Activated naive CD4-positive, alpha-beta T cell treated with anti-CD3 and anti-CD28 coated beads, Interleukin-2, amount 10 ng/mL, durations not matched to agents 7 days and 5 days (primary cell): ENCODE data around the gene GREB1L.

Source experiments
- CTCF ChIA-PET: fragments of 350-600 bp; sonication (Branson Sonifier 250); formaldehyde crosslinking; loops from one replicate; lab custom pipeline; 2021; ENCODE audit warnings: antibody characterized with exemption; lab: Charles Lee
- DNase-seq: peaks from one replicate; pipeline ENCODE4 v3.0.0-alpha.2; 2020
- H3K27ac Mint-ChIP-seq: one replicate; pipeline ENCODE4 v1.8.0; 2021; ENCODE audit warnings: mild to moderate bottlenecking, moderate library complexity, mixed read lengths
- H3K27me3 Mint-ChIP-seq: one replicate; pipeline ENCODE4 v1.8.0; 2021; ENCODE audit warnings: mild to moderate bottlenecking, mixed read lengths
- H3K36me3 Mint-ChIP-seq: one replicate; pipeline ENCODE4 v1.8.0; 2021; ENCODE audit warnings: mixed read lengths
- H3K4me1 Mint-ChIP-seq: one replicate; pipeline ENCODE4 v1.8.0; 2021; ENCODE audit warnings: mixed read lengths
- H3K4me3 Mint-ChIP-seq: one replicate; pipeline ENCODE4 v1.8.0; 2021; ENCODE audit warnings: mild to moderate bottlenecking, moderate library complexity, mixed read lengths
- H3K9me3 Mint-ChIP-seq: one replicate; pipeline ENCODE4 v1.8.0; 2021; ENCODE audit warnings: mixed read lengths

The GREB1L gene

DNA sequence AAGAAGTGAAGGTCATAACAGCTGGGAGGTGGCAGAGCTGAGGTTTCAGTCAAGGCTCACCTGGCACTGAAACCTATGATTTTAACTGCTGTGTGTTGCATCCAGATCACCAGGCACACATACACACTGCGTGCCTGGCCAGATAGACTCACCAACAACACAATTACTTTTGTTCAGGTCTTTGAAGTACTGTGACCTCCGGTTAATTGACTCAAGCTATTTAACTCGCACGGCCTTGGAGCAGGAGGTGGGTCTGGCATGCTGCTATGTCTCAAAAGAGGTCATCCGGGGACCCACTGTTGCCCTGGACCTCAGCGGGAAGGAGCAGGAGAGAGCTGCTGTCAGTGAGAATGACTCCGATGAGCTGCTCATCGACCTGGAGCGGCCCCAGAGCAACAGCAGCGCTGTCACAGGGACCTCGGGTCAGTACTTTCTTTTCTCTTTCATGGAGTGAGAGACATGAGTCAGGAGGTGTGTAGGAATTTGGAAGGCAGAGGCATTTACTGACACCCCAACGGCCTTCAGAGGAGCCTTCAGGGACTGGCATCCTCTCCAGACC lies 254.3 kb downstream of the GREB1L start:
- Mint-ChIP-seq H3K4me3 (no peak overlapping the region), H3K27ac (no peak overlapping the region), H3K9me3 (no peaks in the 10 kb centered on the region), H3K27me3 (peaks cover 3% of the 10 kb centered on the region), H3K36me3 (no peaks in the 10 kb centered on the region), H3K4me1 (no peaks in the 10 kb centered on the region)
- CTCF ChIA-PET = no interaction called here
- DNase-seq = no peak

GRCh38 chr18:21499997-21500396 lies 258.0 kb downstream of the GREB1L start:
- Mint-ChIP-seq H3K36me3 (no peaks in the 10 kb centered on the region), H3K4me1 (no peaks in the 10 kb centered on the region), H3K4me3 (no peak overlapping the region), H3K27me3 (peaks cover 3% of the 10 kb centered on the region), H3K27ac (no peak overlapping the region), H3K9me3 (no peaks in the 10 kb centered on the region)
- DNase-seq = no peak
- CTCF ChIA-PET = no interaction called here

- no peak for DNase-seq
- H3K9me3 Mint-ChIP-seq = no peaks in the 10 kb centered on the region
- H3K4me1 Mint-ChIP-seq = no peaks in the 10 kb centered on the region
- CTCF ChIA-PET = interaction anchor here (0.8 kb wide), 1 partner anchor 13 kb away, joined by 3 read pairs; no protein-coding TSS in a partner anchor
- no peaks in the 10 kb centered on the region for H3K27me3 Mint-ChIP-seq
- H3K27ac Mint-ChIP-seq = no peak overlapping the region
- H3K36me3 Mint-ChIP-seq = no peaks in the 10 kb centered on the region
- H3K4me3 Mint-ChIP-seq = no peak overlapping the region
These were observed 260.6 kb downstream of the GREB1L start for GRCh38 chr18:21502661-21503060.

DNA sequence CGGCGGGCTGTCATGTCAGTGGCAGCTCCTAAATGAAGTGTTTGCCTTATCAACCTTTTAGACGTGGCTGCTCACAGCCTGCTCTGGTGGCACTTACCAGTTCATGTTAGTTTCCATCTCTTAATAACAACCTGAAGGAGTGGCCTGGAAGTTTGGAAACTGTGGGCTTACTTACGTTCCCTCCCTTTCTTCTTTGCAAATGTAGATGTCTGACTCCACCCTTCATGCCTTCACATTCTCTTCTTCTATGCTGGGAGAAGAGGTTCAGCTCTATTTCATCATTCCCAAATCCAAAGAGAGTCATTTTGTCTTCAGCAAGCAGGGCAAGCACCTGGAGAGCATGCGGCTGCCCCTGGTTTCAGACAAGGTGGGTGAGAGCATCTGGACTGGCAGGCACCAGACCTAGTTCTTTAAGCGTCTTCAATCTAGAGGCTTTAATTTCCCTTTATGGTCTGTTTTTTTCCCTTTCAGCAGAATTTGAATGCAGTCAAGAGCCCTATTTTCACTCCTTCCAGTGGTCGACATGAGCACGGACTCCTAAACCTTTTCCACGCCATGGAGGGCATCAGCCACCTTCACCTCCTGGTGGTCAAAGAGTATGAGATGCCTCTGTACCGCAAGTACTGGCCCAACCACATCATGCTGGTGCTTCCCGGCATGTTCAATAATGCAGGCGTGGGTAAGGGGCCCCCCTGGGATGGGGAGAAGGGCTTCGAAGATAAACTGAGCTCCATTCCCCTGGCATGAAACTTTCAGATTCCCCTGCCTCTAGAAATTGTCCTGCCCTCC lies 266.1 kb downstream of the GREB1L start:
- CTCF ChIA-PET = interaction anchor here (1.3 kb wide), 1 partner anchor 9 kb away, joined by 3 read pairs; no protein-coding TSS in a partner anchor

GRCh38 chr18:21509062-21509461 lies 267.0 kb downstream of the GREB1L start:
- peaks cover 6% of the 10 kb centered on the region for H3K36me3 Mint-ChIP-seq
- no peaks in the 10 kb centered on the region for H3K27me3 Mint-ChIP-seq
- H3K4me1 Mint-ChIP-seq = no peaks in the 10 kb centered on the region
- no peaks in the 10 kb centered on the region for H3K9me3 Mint-ChIP-seq
- no peak overlapping the region for H3K27ac Mint-ChIP-seq
- no peak for DNase-seq
- H3K4me3 Mint-ChIP-seq = no peak overlapping the region
- CTCF ChIA-PET = interaction anchor here (1.3 kb wide), 1 partner anchor 8 kb away, joined by 3 read pairs; no protein-coding TSS in a partner anchor

More for the DNA sequence above, 266.1 kb downstream of the GREB1L start:
- Mint-ChIP-seq H3K27ac (no peak overlapping the region), H3K27me3 (no peaks in the 10 kb centered on the region), H3K9me3 (no peaks in the 10 kb centered on the region), H3K36me3 (no peaks in the 10 kb centered on the region), H3K4me1 (no peaks in the 10 kb centered on the region), H3K4me3 (no peak overlapping the region)
- no peak for DNase-seq

DNA sequence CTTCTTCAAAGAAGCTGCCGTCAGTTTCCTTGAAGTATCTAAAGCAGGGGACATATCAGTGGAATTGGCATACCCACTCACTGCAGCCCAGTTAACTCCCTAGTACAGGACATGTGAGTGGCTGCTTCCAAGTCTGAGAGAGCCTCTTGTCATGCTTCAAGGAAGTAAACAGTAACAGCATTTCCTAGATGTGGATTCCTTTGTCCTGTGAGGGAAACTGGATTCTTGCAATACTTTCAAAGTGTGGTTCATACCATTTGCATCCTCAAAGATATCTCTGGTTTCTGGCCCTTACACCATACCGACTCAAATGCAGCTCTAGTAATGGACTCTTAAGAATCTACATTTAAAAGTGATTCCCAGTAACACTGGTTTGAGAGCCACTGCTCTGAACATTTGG lies 271.3 kb downstream of the GREB1L start:
- no peaks in the 10 kb centered on the region for H3K27me3 Mint-ChIP-seq
- H3K4me3 Mint-ChIP-seq = no peak overlapping the region
- DNase-seq = no peak
- CTCF ChIA-PET = no interaction called here
- no peaks in the 10 kb centered on the region for H3K9me3 Mint-ChIP-seq
- H3K36me3 Mint-ChIP-seq = peaks cover 10% of the 10 kb centered on the region
- no peak overlapping the region for H3K27ac Mint-ChIP-seq
- H3K4me1 Mint-ChIP-seq = no peaks in the 10 kb centered on the region

- Mint-ChIP-seq H3K27ac (no peak overlapping the region), H3K27me3 (no peaks in the 10 kb centered on the region), H3K9me3 (no peaks in the 10 kb centered on the region), H3K4me1 (no peaks in the 10 kb centered on the region), H3K36me3 (peaks cover 10% of the 10 kb centered on the region), H3K4me3 (no peak overlapping the region)
- no peak for DNase-seq
- CTCF ChIA-PET = no interaction called here
These were observed 271.7 kb downstream of the GREB1L start for GRCh38 chr18:21513741-21514140.

DNA sequence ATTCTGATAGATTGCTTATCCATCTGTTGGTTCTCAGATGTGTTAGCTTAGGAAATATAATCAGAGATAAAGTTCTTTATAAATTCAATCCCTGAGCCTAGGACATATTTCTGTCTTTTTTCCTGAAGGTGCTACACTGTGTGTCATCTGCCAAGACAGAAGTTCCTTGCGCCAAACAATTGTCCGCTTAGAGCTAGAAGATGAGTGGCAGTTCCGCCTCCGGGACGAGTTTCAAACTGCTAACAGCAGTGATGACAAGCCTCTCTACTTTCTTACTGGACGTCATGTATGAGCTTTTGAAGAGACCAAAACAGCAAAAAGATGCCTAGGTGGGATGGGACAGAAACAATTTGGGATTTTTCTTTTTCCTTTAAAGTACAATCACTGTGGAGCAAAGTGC lies 280.5 kb downstream of the GREB1L start:
- H3K36me3 Mint-ChIP-seq = peaks cover 23% of the 10 kb centered on the region

GRCh38 chr18:21525916-21526315 lies 283.9 kb downstream of the GREB1L start:
- H3K4me1 Mint-ChIP-seq = no peaks in the 10 kb centered on the region
- no peaks in the 10 kb centered on the region for H3K27me3 Mint-ChIP-seq
- no peak overlapping the region for H3K27ac Mint-ChIP-seq
- peaks cover 27% of the 10 kb centered on the region for H3K36me3 Mint-ChIP-seq
- H3K4me3 Mint-ChIP-seq = no peak overlapping the region
- DNase-seq = no peak
- CTCF ChIA-PET = interaction anchor here (0.6 kb wide), 1 partner anchor 221 kb away, joined by 4 read pairs; no protein-coding TSS in a partner anchor
- H3K9me3 Mint-ChIP-seq = no peaks in the 10 kb centered on the region

More for the DNA sequence above, 280.5 kb downstream of the GREB1L start:
- H3K4me3 Mint-ChIP-seq = no peak overlapping the region
- H3K4me1 Mint-ChIP-seq = no peaks in the 10 kb centered on the region
- no peak for DNase-seq
- no peaks in the 10 kb centered on the region for H3K9me3 Mint-ChIP-seq
- H3K27me3 Mint-ChIP-seq = no peaks in the 10 kb centered on the region
- no peak overlapping the region for H3K27ac Mint-ChIP-seq
- CTCF ChIA-PET = no interaction called here

GRCh38 chr18:21526463-21526862 lies 284.4 kb downstream of the GREB1L start:
- H3K27me3 Mint-ChIP-seq = no peaks in the 10 kb centered on the region
- DNase-seq = no peak
- no peaks in the 10 kb centered on the region for H3K4me1 Mint-ChIP-seq
- H3K27ac Mint-ChIP-seq = no peak overlapping the region
- H3K4me3 Mint-ChIP-seq = no peak overlapping the region
- H3K9me3 Mint-ChIP-seq = no peaks in the 10 kb centered on the region
- CTCF ChIA-PET = interaction anchor here (0.6 kb wide), 1 partner anchor 221 kb away, joined by 4 read pairs; no protein-coding TSS in a partner anchor
- H3K36me3 Mint-ChIP-seq = peaks cover 32% of the 10 kb centered on the region

DNA sequence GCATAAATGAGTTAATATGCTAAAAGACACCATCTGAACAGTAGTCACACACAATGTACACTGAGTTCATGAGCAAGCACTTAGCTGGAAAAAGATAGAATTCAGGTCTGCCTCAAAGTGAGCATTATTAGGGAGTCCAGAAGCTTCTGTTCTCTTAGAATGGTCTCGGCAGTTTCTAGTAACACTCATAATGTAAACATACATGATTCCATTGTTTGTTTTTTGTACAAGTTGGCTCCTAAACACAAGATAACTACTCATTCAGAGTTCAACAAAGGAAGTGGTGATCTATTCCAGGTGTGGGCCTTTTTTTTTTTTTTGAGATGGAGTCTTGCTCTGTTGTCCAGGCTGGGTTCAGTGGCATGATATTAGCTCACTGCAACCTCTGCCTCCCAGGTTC lies 292.3 kb downstream of the GREB1L start:
- CTCF ChIA-PET = interaction anchor here (0.8 kb wide), 1 partner anchor 45 kb away, joined by 3 read pairs; no protein-coding TSS in a partner anchor
- no peaks in the 10 kb centered on the region for H3K4me1 Mint-ChIP-seq
- H3K27me3 Mint-ChIP-seq = no peaks in the 10 kb centered on the region
- no peak for DNase-seq
- no peak overlapping the region for H3K4me3 Mint-ChIP-seq
- H3K27ac Mint-ChIP-seq = no peak overlapping the region
- peaks cover 38% of the 10 kb centered on the region for H3K36me3 Mint-ChIP-seq
- H3K9me3 Mint-ChIP-seq = no peaks in the 10 kb centered on the region

- Mint-ChIP-seq H3K36me3 (peaks cover 25% of the 10 kb centered on the region), H3K27me3 (no peaks in the 10 kb centered on the region), H3K9me3 (no peaks in the 10 kb centered on the region), H3K27ac (no peak overlapping the region), H3K4me1 (no peaks in the 10 kb centered on the region), H3K4me3 (no peak overlapping the region)
- CTCF ChIA-PET = no interaction called here
- no peak for DNase-seq
These were observed 296.2 kb downstream of the GREB1L start for GRCh38 chr18:21538230-21538629.

DNA sequence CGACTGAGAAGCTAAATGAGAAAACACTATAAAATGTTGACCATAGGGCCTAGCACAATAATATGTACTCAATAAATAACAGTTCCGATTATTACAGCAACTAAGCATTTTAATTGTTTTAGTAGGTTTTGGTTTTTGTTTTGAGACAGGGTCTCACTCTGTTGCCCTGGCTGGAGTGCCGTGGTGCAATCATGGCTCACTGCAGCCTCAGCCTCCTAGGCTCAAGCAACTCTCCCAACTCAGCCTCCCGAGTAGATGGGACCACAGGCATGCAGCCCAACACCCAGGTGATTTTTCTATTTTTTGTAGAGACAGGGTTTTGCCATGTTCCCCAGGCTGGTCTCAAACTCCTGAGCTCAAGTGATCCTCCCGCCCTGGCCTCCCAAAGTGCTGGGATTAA lies 304.4 kb downstream of the GREB1L start:
- DNase-seq = no peak
- Mint-ChIP-seq H3K4me1 (no peaks in the 10 kb centered on the region), H3K36me3 (peaks cover 34% of the 10 kb centered on the region), H3K9me3 (no peaks in the 10 kb centered on the region), H3K27me3 (no peaks in the 10 kb centered on the region), H3K4me3 (no peak overlapping the region), H3K27ac (no peak overlapping the region)
- CTCF ChIA-PET = interaction anchor here (1.0 kb wide), 1 partner anchor 54 kb away, joined by 3 read pairs; the partner anchor contains the start of gene ESCO1

DNA sequence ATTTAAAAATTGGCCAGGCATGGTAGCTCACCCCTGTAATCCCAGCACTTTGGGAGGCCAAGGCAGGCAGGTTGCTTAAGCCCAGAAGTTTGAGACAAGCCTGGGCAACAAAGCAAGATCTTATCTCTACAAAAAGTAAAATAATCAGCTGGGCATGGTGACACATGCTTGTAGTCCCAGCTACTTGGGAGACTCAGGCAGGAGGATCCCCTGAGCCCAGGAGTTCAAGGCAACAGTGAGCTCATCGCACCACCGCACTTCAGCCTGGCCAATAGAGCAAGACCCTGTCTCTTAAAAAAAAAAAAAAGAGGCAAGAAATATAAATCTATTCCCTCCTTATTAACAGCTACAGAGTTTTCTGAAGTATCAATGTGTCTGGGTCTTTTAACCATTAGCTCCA lies 306.6 kb downstream of the GREB1L start:
- Mint-ChIP-seq H3K4me3 (no peak overlapping the region), H3K9me3 (no peaks in the 10 kb centered on the region), H3K36me3 (peaks cover 41% of the 10 kb centered on the region), H3K4me1 (no peaks in the 10 kb centered on the region), H3K27me3 (no peaks in the 10 kb centered on the region), H3K27ac (no peak overlapping the region)
- DNase-seq = no peak
- CTCF ChIA-PET = interaction anchor here (1.7 kb wide), 1 partner anchor 59 kb away, joined by 3 read pairs; no protein-coding TSS in a partner anchor
